Mesenchymal stem cell (in vitro differentiated cells and primary cell): ENCODE measurements around the gene SMOC2.

Source experiments
- DNase-seq: peaks from one replicate; pipeline ENCODE4 v3.0.0-alpha.2; 2013
- H2AFZ ChIP-seq: one replicate; pipeline ENCODE4 v1.6.1; 2013; ENCODE audit warnings: low read depth, mild to moderate bottlenecking, control low read depth, inconsistent platforms, low read length, moderate library complexity
- H2AK5ac ChIP-seq: 2 replicates; pipeline ENCODE4 v1.6.1; 2013; ENCODE audit warnings: low read length, moderate library complexity, mild to moderate bottlenecking, inconsistent platforms; ENCODE audit not compliant: severe bottlenecking
- H2BK120ac ChIP-seq: one replicate; pipeline ENCODE4 v1.6.1; 2013; ENCODE audit warnings: low read depth, mild to moderate bottlenecking, inconsistent platforms, low read length, moderate library complexity
- H2BK12ac ChIP-seq, 2 experiments: one replicate each; pipeline ENCODE4 v1.6.1; 2013; ENCODE audit warnings: inconsistent platforms in 2 of 2, low read length in 2 of 2, mild to moderate bottlenecking in 2 of 2, moderate library complexity in 2 of 2, control low read depth in 1 of 2
- H2BK15ac ChIP-seq: one replicate; pipeline ENCODE4 v1.6.1; 2013; ENCODE audit warnings: mild to moderate bottlenecking, low read depth, inconsistent platforms; ENCODE audit not compliant: poor library complexity, severe bottlenecking
- H2BK5ac ChIP-seq: 2 replicates; pipeline ENCODE4 v1.6.1; 2013; ENCODE audit warnings: low read depth, mild to moderate bottlenecking, low read length, control low read depth, inconsistent platforms; ENCODE audit not compliant: poor library complexity, severe bottlenecking
- H3K14ac ChIP-seq, 2 experiments: one replicate each; pipeline ENCODE4 v1.6.1; 2013; ENCODE audit warnings: inconsistent platforms in 2 of 2, low read length in 2 of 2, control low read depth in 1 of 2, mild to moderate bottlenecking in 1 of 2, moderate library complexity in 1 of 2
- H3K18ac ChIP-seq, 2 experiments: one replicate each; pipeline ENCODE4 v1.6.1; 2013; ENCODE audit warnings: inconsistent platforms in 2 of 2, low read length in 2 of 2, control low read depth in 1 of 2, low read depth in 1 of 2, mild to moderate bottlenecking in 1 of 2
- H3K23ac ChIP-seq, 2 experiments: one replicate each; pipeline ENCODE4 v1.6.1; 2013; ENCODE audit warnings: inconsistent platforms in 2 of 2, low read length in 2 of 2, mild to moderate bottlenecking in 2 of 2, moderate library complexity in 2 of 2, control low read depth in 1 of 2
- H3K27ac ChIP-seq: 2 replicates; pipeline ENCODE4 v1.5.1; 2013; ENCODE audit warnings: mild to moderate bottlenecking, moderate library complexity, low read length, control low read depth, inconsistent platforms; ENCODE audit not compliant: poor library complexity, severe bottlenecking
- H3K27me3 ChIP-seq, 2 experiments: 2 replicates each; pipeline versions ENCODE4 v1.6.1 to v1.7.0; 2013; ENCODE audit warnings: low read length in 2 of 2, mild to moderate bottlenecking in 2 of 2, moderate library complexity in 2 of 2, control low read depth in 1 of 2, inconsistent platforms in 1 of 2; ENCODE audit not compliant: control insufficient read depth in 1 of 2, insufficient read depth in 1 of 2
- H3K36me3 ChIP-seq, 2 experiments: 2 replicates each; pipeline versions ENCODE4 v1.6.1 to v1.7.0; 2013; ENCODE audit warnings: low read length in 2 of 2, control low read depth in 1 of 2, inconsistent platforms in 1 of 2, low read depth in 1 of 2, mild to moderate bottlenecking in 1 of 2; ENCODE audit not compliant: insufficient read depth in 2 of 2, control insufficient read depth in 1 of 2
- H3K4ac ChIP-seq, 2 experiments: one replicate each; pipeline ENCODE4 v1.6.1; 2013; ENCODE audit warnings: inconsistent platforms in 2 of 2, low read length in 2 of 2, mild to moderate bottlenecking in 2 of 2, moderate library complexity in 2 of 2, control low read depth in 1 of 2, low read depth in 1 of 2
- H3K4me1 ChIP-seq: 2 replicates; pipeline ENCODE4 v1.6.1; 2013; ENCODE audit warnings: low read depth, low read length, control low read depth; ENCODE audit not compliant: control insufficient read depth, insufficient read depth
- H3K4me2 ChIP-seq: 2 replicates; pipeline ENCODE4 v1.6.1; 2013; ENCODE audit warnings: low read length, mild to moderate bottlenecking, inconsistent platforms; ENCODE audit not compliant: poor library complexity, severe bottlenecking
- H3K4me3 ChIP-seq, 2 experiments: 2 replicates each; pipeline versions ENCODE4 v1.5.1 to v1.7.0; 2013; ENCODE audit warnings: low read length in 2 of 2, mild to moderate bottlenecking in 2 of 2, control low read depth in 1 of 2, low read depth in 1 of 2; ENCODE audit not compliant: insufficient read depth in 1 of 2
- H3K79me1 ChIP-seq: replicated peaks from 2 replicates; pipeline ENCODE4 v1.6.1; 2013; ENCODE audit warnings: mild to moderate bottlenecking, control low read depth, low read length, inconsistent platforms; ENCODE audit not compliant: poor library complexity, severe bottlenecking
- H3K9ac ChIP-seq: 2 replicates; pipeline ENCODE4 v1.7.0; 2013; ENCODE audit warnings: mild to moderate bottlenecking, low read length, moderate library complexity
- H3K9me3 ChIP-seq: 2 replicates; pipeline ENCODE4 v1.7.0; 2013; ENCODE audit warnings: mild to moderate bottlenecking, low read length; ENCODE audit not compliant: control insufficient read depth
- H4K8ac ChIP-seq: one replicate; pipeline ENCODE4 v1.6.1; 2013; ENCODE audit warnings: inconsistent platforms, mild to moderate bottlenecking, low read length, moderate library complexity
- H4K91ac ChIP-seq: one replicate; pipeline ENCODE4 v1.6.1; 2013; ENCODE audit warnings: mild to moderate bottlenecking, low read length, inconsistent platforms
- WGBS: methylation state at CpG from one replicate; pipeline ENCODE4 v1.1.7; 2013; ENCODE audit warnings: mixed read lengths; 5-methylcytosine and 5-hydroxymethylcytosine counted together

The SMOC2 gene

GRCh38 chr6:168506460-168506859 lies 65.5 kb downstream of the SMOC2 start:
- Histone ChIP-seq H3K27ac (no peak overlapping the region), H3K14ac (no peak overlapping the region), H2BK5ac (no peak overlapping the region), H3K4ac (no peak overlapping the region), H3K18ac (no peak overlapping the region), H2AFZ (no peak overlapping the region), H3K79me1 (no peaks in the 10 kb centered on the region), H2AK5ac (no peak overlapping the region), H3K27me3 (peaks cover 0 to 24% of the 10 kb centered on the region in 2 experiments), H3K9ac (no peak overlapping the region), H4K91ac (no peak overlapping the region), H3K36me3 (no peaks in the 10 kb centered on the region), H3K23ac (no peak overlapping the region), H2BK12ac (no peak overlapping the region), H4K8ac (no peak overlapping the region), H3K9me3 (no peaks in the 10 kb centered on the region), H2BK15ac (no peak overlapping the region), H3K4me1 (peaks cover 1% of the 10 kb centered on the region), H3K4me2 (no peak overlapping the region), H3K4me3 (no peak overlapping the region), H2BK120ac (no peak overlapping the region)
- DNase-seq: no peak
- 70% methylated on average over 2 of the region's 5 CpGs for WGBS

GRCh38 chr6:168507297-168507696 lies 66.3 kb downstream of the SMOC2 start:
- Histone ChIP-seq H3K18ac (no peak overlapping the region), H3K4ac (no peak overlapping the region), H3K9me3 (no peaks in the 10 kb centered on the region), H2AK5ac (no peak overlapping the region), H3K79me1 (no peaks in the 10 kb centered on the region), H3K27ac (no peak overlapping the region), H2BK12ac (no peak overlapping the region), H3K4me2 (no peak overlapping the region), H3K14ac (no peak overlapping the region), H4K91ac (no peak overlapping the region), H3K9ac (no peak overlapping the region), H2BK5ac (no peak overlapping the region), H3K4me3 (no peak overlapping the region), H2BK120ac (no peak overlapping the region), H2BK15ac (no peak overlapping the region), H3K4me1 (peaks cover 1% of the 10 kb centered on the region), H4K8ac (no peak overlapping the region), H3K27me3 (peaks cover 0 to 19% of the 10 kb centered on the region in 2 experiments), H3K36me3 (no peaks in the 10 kb centered on the region), H3K23ac (no peak overlapping the region), H2AFZ (no peak overlapping the region)
- WGBS: 78% methylated on average over 12 of the region's 12 CpGs
- DNase-seq: no peak

- Histone ChIP-seq H3K27me3 (peaks cover 0 to 19% of the 10 kb centered on the region in 2 experiments), H3K4me3 (no peak overlapping the region), H3K4me1 (peaks cover 1% of the 10 kb centered on the region), H2AK5ac (no peak overlapping the region), H3K36me3 (no peaks in the 10 kb centered on the region), H2BK120ac (no peak overlapping the region), H3K23ac (no peak overlapping the region), H4K8ac (no peak overlapping the region), H3K4ac (no peak overlapping the region), H2BK15ac (no peak overlapping the region), H3K79me1 (no peaks in the 10 kb centered on the region), H2BK12ac (no peak overlapping the region), H4K91ac (no peak overlapping the region), H3K18ac (no peak overlapping the region), H3K14ac (no peak overlapping the region), H2BK5ac (no peak overlapping the region), H3K9ac (no peak overlapping the region), H3K27ac (no peak overlapping the region), H3K9me3 (no peaks in the 10 kb centered on the region), H2AFZ (no peak overlapping the region), H3K4me2 (no peak overlapping the region)
- 88% methylated on average over 8 of the region's 8 CpGs for WGBS
- no peak for DNase-seq
Observed at GRCh38 chr6:168507730-168508129, 66.7 kb downstream of the SMOC2 start.

- H2BK12ac ChIP-seq: no peak overlapping the region
Observed at GRCh38 chr6:168508903-168509302, 67.9 kb downstream of the SMOC2 start.

More at GRCh38 chr6:168508903-168509302, 67.9 kb downstream of the SMOC2 start:
- Histone ChIP-seq H3K23ac (no peak overlapping the region), H3K4me1 (no peaks in the 10 kb centered on the region), H3K27ac (no peak overlapping the region), H3K14ac (no peak overlapping the region), H3K4me2 (no peak overlapping the region), H3K4ac (no peak overlapping the region), H3K9me3 (no peaks in the 10 kb centered on the region), H3K9ac (no peak overlapping the region), H2BK5ac (no peak overlapping the region), H2BK15ac (no peak overlapping the region), H3K27me3 (peaks cover 0 to 19% of the 10 kb centered on the region in 2 experiments), H4K91ac (no peak overlapping the region), H4K8ac (no peak overlapping the region), H2AFZ (no peak overlapping the region), H3K18ac (no peak overlapping the region), H2AK5ac (no peak overlapping the region), H3K79me1 (no peaks in the 10 kb centered on the region), H3K36me3 (no peaks in the 10 kb centered on the region), H2BK120ac (no peak overlapping the region), H3K4me3 (no peak overlapping the region)
- DNase-seq: no peak
- 81% methylated on average over 12 of the region's 12 CpGs for WGBS
